ENCODE measurements around the gene CRYZL1. TPM values are rescaled to one million over a fixed set of nuclear protein-coding genes. Genes with fewer than 3 reads are reported as not detected.
A peak's percentile ranks its signal among the peaks of the same experiment; 100 is the strongest.

CRYZL1 gene
- total and polyA plus RNA-seq, 2 of the 8 experiments (the other 6 are each of a cell fraction or from before 2014, with no cell fraction given) = 15.6 to 15.8 TPM

- 57% methylated on average over 2 of the region's 2 CpGs; no CpG with 5 or more reads in 1 of the 2 experiments for WGBS, 2 experiments (ENCODE audit: extremely low coverage in 1 of 2, insufficient coverage in 1 of 2, insufficient read length in 1 of 2, insufficient replicate concordance in 2 of 2, low coverage in 1 of 2, low lambda C conversion rate in 2 of 2, missing lambda C conversion rate in 1 of 2)
- no peaks in the 10 kb centered on the region for H4K20me1 ChIP-seq (replicated peaks in 1 of 2; ENCODE audit: control insufficient read depth in 1 of 2, insufficient read depth in 2 of 2, low read length in 2 of 2)
- no peak overlapping the region for H3K9ac ChIP-seq (replicated peaks in 1 of 4; ENCODE audit: extremely low read depth in 1 of 4, low read depth in 3 of 4, low read length in 3 of 4)
- H2BK12ac ChIP-seq (ENCODE audit: low read depth, low read length) = peak overlapping the region; percentile 84; the same call in 1 of the 2 replicates
- peaks cover 3% of the 10 kb centered on the region for H3K79me1 ChIP-seq (ENCODE audit: low read depth, low read length)
- H3K23ac ChIP-seq (ENCODE audit: insufficient read length) = no peak overlapping the region
- no peak overlapping the region for H2BK20ac ChIP-seq (ENCODE audit: low read length)
- H2BK15ac ChIP-seq (ENCODE audit: low read length) = no peak overlapping the region
- no peak overlapping the region for H3K18ac ChIP-seq (ENCODE audit: extremely low read depth, low read length)
- H3K4ac ChIP-seq (replicated peaks; ENCODE audit: insufficient read length, low read depth, low read length) = no peak overlapping the region
- no peaks in the 10 kb centered on the region for H3K36me3 ChIP-seq (ENCODE audit: control insufficient read depth in 2 of 4, insufficient read depth in 4 of 4, low read length in 3 of 4)
- H4K91ac ChIP-seq (replicated peaks; ENCODE audit: insufficient read length, low read length) = peak overlapping the region; percentile 86
- no peak overlapping the region for H3K14ac ChIP-seq (ENCODE audit: insufficient read length)
- no peak overlapping the region for H2AFZ ChIP-seq (ENCODE audit: low read length)
- ChIA-PET CTCF (ENCODE audit: partially characterized antibody) (no interaction called here), POLR2A (ENCODE audit: partially characterized antibody) (interaction anchor here (1.7 to 2.6 kb wide), 2 partner anchors 14 to 19 kb away, joined by 4 to 7 read pairs; no protein-coding TSS in a partner anchor)
- H3K4me3 ChIP-seq (ENCODE audit: extremely low read depth in 1 of 4, insufficient read depth in 2 of 4, low read depth in 3 of 4, low read length in 4 of 4) = peak overlapping the region in 1 of 4 experiments; percentile 51; a peak in 2 of 8 replicates
- peak overlapping the region; percentile 15 to 59; a peak in 3 of 4 replicates for H3K4me2 ChIP-seq (ENCODE audit: insufficient read depth in 1 of 2, low read depth in 2 of 2, low read length in 2 of 2)
- peak overlapping the region; percentile 86 for H4K5ac ChIP-seq (ENCODE audit: insufficient read length, low read depth, low read length)
- H2BK5ac ChIP-seq (ENCODE audit: low read depth, low read length) = peak overlapping the region; percentile 69; the same call in 1 of the 2 replicates
- H3K9me3 ChIP-seq (ENCODE audit: insufficient read depth in 2 of 2, low read depth in 1 of 2, low read length in 1 of 2) = no peaks in the 10 kb centered on the region
- H2AK5ac ChIP-seq (ENCODE audit: low read depth, low read length) = no peak overlapping the region
- FAIRE-seq (no peak), DNase-seq (ENCODE audit: low read depth in 1 of 2, low spot score in 2 of 2) (no peak)
- peak overlapping the region; percentile 88 for H2BK120ac ChIP-seq (replicated peaks; ENCODE audit: low read depth, low read length)
- H3K56ac ChIP-seq (replicated peaks; ENCODE audit: insufficient read length, low read depth, low read length) = no peak overlapping the region
- H3K27ac ChIP-seq (ENCODE audit: low read depth, low read length) = peak overlapping the region; percentile 16; the same call in 1 of the 2 replicates
- H3K79me2 ChIP-seq (ENCODE audit: control insufficient read depth in 1 of 2, insufficient read depth in 2 of 2, low read length in 2 of 2) = peaks cover 22 to 84% of the 10 kb centered on the region in 2 experiments
- no peaks in the 10 kb centered on the region for H3K27me3 ChIP-seq (replicated peaks in 1 of 4; ENCODE audit: control insufficient read depth in 3 of 4, extremely low read depth in 1 of 4, insufficient read depth in 3 of 4, low read length in 3 of 4)
- H3K4me1 ChIP-seq (replicated peaks in 1 of 4; ENCODE audit: control insufficient read depth in 3 of 4, insufficient read depth in 4 of 4, low read length in 3 of 4) = peaks cover 0 to 39% (median 18%) of the 10 kb centered on the region in 4 experiments; a peak in 6 of 7 replicates
- no peaks in the 10 kb centered on the region for H3K23me2 ChIP-seq (ENCODE audit: low read depth, low read length)
- no peak overlapping the region for H4K8ac ChIP-seq (ENCODE audit: extremely low read depth, insufficient read depth, low read length)
- TF ChIP-seq HDAC2 (IDR thresholded peaks at IDR 0.05; ENCODE audit: borderline replicate concordance in 1 of 2, low read depth in 2 of 2, low read length in 2 of 2) = no peak
- TF ChIP-seq SRF (IDR thresholded peaks at IDR 0.05; ENCODE audit: low read depth, low read length) = no peak
- TF ChIP-seq, protein P1, sequence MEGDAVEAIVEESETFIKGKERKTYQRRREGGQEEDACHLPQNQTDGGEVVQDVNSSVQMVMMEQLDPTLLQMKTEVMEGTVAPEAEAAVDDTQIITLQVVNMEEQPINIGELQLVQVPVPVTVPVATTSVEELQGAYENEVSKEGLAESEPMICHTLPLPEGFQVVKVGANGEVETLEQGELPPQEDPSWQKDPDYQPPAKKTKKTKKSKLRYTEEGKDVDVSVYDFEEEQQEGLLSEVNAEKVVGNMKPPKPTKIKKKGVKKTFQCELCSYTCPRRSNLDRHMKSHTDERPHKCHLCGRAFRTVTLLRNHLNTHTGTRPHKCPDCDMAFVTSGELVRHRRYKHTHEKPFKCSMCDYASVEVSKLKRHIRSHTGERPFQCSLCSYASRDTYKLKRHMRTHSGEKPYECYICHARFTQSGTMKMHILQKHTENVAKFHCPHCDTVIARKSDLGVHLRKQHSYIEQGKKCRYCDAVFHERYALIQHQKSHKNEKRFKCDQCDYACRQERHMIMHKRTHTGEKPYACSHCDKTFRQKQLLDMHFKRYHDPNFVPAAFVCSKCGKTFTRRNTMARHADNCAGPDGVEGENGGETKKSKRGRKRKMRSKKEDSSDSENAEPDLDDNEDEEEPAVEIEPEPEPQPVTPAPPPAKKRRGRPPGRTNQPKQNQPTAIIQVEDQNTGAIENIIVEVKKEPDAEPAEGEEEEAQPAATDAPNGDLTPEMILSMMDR (IDR thresholded peaks at IDR 0.05; ENCODE audit: control extremely low read depth in 1 of 3, insufficient read depth in 1 of 3, low read depth in 1 of 3, low read length in 3 of 3) = no peak
- TF ChIP-seq PHF8 (conservative IDR thresholded peaks at IDR 0.05; ENCODE audit: low read depth, low read length) = no peak
- TF ChIP-seq SAP30 (IDR thresholded peaks at IDR 0.05; ENCODE audit: insufficient read depth, insufficient replicate concordance, low read length) = no peak
- TF ChIP-seq SP1 (IDR thresholded peaks at IDR 0.05; ENCODE audit: low read depth, low read length) = no peak
- TF ChIP-seq BCL11A (IDR thresholded peaks at IDR 0.05; ENCODE audit: low read depth in 2 of 2, low read length in 2 of 2) = no peak
- TF ChIP-seq ASH2L (IDR thresholded peaks at IDR 0.05; ENCODE audit: low read length) = no peak
- no peak for TF ChIP-seq TAF7 (optimal IDR thresholded peaks at IDR 0.05; ENCODE audit: borderline replicate concordance, low read depth, low read length)
- TF ChIP-seq TBP (IDR thresholded peaks at IDR 0.05; ENCODE audit: low read depth, low read length) = no peak
- TF ChIP-seq POLR2A (IDR thresholded peaks at IDR 0.05; ENCODE audit: control extremely low read depth in 1 of 2, low read depth in 2 of 2, low read length in 2 of 2) = no peak
Measured at GRCh38 chr21:33684068-33684467, 42.5 kb upstream of the CRYZL1 start.

All from H1 (cell line).